GM10266 (cell line): ENCODE measurements around the gene UBA3.

Experiments used
- DNase-seq: peaks from one replicate; pipeline ENCODE4 v3.0.0; 2012; ENCODE audit errors: extremely low spot score
- TF ChIP-seq, protein P1 (sequence below): IDR thresholded peaks from 2 replicates; pipeline ENCODE4 v1.5.1; 2012; ENCODE audit warnings: mild to moderate bottlenecking, low read depth; ENCODE audit not compliant: control insufficient read depth, insufficient read depth; ENCODE audit errors: missing control alignments

The UBA3 gene

DNA sequence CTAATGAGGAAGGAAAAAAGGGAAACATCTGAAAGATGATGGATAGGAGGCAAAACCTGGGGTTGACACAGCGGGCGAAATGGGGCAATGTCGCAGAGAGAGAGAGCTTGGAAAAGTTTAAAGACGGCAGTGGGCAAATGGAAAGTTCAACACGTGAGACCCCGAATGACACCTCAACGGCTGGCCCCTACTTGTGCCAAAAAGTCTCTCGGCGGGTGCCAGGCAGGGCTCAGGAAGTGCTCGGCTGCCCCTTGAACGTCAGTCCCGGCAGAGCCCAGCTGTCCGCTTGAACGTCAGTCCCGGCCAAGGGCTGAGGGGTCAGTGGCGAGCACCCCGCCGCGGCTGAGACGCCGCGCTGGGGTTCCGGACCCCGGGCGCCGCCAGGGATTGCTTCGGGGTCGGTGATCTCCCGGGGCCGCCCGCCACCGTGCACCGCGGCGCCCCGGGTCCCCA lies 67.3 kb downstream of the UBA3 start:
- TF ChIP-seq, protein P1, sequence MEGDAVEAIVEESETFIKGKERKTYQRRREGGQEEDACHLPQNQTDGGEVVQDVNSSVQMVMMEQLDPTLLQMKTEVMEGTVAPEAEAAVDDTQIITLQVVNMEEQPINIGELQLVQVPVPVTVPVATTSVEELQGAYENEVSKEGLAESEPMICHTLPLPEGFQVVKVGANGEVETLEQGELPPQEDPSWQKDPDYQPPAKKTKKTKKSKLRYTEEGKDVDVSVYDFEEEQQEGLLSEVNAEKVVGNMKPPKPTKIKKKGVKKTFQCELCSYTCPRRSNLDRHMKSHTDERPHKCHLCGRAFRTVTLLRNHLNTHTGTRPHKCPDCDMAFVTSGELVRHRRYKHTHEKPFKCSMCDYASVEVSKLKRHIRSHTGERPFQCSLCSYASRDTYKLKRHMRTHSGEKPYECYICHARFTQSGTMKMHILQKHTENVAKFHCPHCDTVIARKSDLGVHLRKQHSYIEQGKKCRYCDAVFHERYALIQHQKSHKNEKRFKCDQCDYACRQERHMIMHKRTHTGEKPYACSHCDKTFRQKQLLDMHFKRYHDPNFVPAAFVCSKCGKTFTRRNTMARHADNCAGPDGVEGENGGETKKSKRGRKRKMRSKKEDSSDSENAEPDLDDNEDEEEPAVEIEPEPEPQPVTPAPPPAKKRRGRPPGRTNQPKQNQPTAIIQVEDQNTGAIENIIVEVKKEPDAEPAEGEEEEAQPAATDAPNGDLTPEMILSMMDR: no peak
- peak; percentile 76 for DNase-seq

DNA sequence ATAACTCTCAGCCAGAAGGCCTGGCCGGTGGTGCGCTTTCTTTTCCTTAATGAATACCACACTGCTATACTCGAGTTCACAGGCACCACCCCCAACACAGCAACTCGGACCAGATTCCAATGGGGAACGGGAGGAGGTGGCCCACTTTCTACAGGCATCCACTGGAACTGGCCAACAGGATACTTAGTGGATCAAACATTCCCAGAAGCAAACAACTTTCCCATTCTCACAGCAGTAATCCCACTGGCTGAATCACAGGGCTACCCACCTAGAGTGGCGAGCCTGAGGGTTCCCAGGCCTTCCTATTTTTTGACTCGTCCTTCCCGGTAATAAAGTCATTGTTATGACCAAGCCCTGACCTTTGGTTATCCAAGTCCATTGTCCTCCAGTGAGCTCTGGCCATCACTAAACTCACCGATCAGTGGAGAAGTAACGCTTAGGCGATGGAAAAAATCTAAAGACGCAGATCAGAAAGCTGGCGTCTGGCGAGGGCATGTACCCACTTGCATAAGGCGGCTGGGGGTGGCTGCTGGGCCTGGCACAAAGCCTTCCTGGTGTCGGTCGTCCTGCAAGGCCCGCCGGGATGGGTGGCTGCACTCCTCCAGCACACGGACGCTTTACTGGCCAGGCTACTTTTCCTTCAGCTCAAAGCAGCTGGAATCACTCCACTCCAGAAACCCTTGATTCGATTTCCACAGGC lies 67.9 kb downstream of the UBA3 start:
- DNase-seq: no peak
- TF ChIP-seq, protein P1: no peak

DNA sequence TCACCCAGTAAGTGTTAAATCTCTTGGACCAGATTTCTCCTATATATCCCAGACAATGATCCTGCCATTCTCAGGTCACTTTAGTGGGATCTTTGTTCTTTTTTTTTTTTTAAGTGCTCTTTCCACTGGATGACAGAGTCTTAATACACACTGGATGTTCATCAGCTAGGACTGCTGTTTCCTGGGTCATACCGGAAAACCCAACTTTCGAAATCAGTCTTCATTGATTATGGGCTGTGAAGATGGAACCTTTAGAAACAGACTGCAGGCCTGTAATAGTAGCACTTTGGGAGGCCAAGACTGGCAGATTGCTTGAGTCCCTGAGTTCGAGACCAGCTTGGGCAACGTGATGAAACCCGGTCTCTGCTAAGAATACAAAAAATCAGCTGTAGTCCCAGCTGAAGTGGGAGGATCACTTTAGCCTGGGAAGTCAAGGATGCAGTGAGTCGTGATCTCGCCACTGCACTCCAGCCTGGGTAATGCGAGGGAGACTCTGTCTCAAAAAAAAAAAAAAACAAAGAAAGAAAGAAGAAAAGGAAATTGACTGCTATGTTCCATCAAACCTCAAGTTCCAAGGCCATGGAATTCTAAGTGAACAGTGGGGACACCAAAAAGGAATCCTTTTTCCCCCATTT lies 69.0 kb downstream of the UBA3 start:
- DNase-seq: no peak
- TF ChIP-seq, protein P1: no peak

DNA sequence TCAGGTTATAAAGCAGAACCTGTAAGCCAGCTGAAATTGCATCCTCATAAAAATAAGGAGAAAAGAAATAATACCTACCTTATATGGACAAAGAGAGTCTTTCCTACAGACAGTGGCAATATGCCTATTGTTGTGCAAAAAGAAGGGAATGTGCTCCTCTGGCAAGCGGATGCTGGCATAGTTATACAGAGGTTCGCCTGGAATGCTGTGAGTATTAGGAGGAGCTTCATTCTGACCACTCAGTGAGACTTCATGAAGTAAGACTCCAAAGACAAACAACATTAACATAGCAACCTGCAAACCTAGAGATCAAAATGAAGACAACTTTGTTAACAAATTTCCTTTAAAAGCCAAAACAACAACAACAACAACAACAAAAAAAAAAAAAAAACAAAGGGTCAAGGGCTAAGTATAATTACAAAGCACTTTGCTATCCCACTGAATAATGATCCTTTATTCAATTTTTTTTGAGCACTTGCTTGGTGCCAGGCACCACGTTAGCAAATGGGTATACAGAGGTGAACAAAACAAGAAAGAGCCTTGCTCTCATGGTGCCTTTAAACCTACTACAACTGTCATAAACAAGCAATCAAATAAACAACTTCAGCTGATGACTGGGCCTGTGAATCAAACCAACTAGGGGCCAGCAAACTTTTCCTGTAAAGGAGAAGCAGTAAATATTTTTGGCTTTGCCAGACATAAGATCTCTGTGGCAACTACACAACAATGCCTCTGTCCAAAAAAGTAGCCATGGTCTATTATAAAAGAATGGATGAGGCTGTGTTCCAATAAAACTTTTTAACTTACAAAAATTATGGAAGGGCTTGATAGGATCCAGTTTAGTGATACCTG lies 70.4 kb downstream of the UBA3 start:
- TF ChIP-seq, protein P1: no peak
- no peak for DNase-seq

DNA sequence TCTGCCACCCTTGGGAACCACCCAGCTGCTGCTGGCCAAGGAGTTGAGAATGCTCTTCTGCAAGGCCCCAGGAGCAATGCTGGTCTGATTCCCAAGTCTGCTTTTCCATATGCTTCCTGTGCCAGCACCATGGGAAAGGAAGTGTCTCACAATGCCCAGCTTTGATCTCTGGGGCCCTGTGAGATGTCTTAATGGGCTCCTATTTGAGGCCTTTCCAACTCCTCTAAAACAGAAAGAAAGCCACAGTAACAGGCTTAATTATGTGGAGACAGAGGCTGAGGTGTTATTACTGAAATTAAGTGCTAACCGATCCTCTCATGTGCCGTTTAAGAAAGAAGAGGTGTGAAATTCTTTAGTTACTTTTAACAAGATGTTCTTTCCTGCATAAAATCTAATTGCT lies 71.2 kb downstream of the UBA3 start:
- no peak for DNase-seq
- TF ChIP-seq, protein P1: no peak

DNA sequence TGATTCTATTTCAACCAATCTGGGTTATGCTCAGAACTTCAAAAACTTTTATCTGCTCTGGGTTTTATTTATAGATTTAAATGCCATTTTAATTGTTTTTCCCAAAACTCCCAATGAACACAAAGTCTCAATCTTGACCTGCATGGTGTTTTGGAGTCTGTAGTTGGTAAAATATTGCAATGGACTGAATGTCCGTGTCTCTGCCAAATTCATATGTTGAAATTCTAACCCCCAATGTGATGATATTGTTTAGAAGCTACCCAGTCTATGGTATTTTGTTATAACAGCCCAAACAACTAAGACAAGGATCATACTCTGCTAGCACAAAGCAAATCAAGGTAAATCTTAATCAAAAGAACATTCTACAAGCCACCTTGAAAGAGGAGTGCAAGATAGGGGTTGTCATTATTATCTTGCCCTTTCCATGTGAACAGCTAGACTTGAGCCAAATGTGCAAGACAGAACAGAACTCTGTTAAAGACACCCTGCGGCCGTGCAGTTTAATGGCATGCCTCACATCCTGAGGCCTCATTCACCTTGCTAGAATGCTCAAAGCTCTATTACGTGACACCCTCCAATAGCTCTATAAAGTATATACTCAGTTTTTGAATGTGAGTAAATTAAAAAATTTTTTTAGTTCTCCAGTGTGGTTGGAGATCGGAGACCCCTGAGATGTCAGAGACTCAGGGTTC lies 74.2 kb downstream of the UBA3 start:
- TF ChIP-seq, protein P1: no peak
- no peak for DNase-seq
